ENCODE measurements around the gene FLVCR1.

GRCh38 chr1:212899845-212900244 is 41.8 kb downstream of the FLVCR1 start:
- TF ChIP-seq CTCF (IDR thresholded peaks at IDR 0.05), result no peak
- TF ChIP-seq POLR2A (IDR thresholded peaks at IDR 0.05), result no peak
